Measurements from ENCODE around the gene MINDY4B.
A peak's percentile ranks its signal among the peaks of the same experiment; 100 is the strongest.

Gene MINDY4B

DNA sequence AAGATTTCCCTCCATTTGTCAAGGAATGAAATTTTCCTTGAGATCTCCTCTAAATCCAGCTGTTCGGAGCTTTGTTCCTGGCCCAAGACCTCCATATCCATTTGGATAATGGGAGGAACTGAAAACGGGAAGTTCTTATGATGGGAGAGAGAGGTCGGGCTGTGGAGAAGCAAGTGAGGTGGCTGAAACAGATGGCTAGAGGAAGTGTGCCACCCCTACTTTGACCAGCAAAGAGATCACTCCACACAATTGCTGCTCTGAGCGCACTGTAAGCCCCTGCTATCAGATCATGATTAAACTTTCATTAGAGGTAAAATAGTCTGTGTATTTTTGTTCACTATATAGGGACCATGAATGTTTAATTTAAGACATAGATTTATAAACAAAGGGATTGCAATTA lies at the start of gene MINDY4B:
Gene MINDY4B (minus strand): TSS at position 101 of the 400 bp plus-strand sequence. CDS start 0 bp downstream, at position 101.
- DNase-seq, result no peak

DNA sequence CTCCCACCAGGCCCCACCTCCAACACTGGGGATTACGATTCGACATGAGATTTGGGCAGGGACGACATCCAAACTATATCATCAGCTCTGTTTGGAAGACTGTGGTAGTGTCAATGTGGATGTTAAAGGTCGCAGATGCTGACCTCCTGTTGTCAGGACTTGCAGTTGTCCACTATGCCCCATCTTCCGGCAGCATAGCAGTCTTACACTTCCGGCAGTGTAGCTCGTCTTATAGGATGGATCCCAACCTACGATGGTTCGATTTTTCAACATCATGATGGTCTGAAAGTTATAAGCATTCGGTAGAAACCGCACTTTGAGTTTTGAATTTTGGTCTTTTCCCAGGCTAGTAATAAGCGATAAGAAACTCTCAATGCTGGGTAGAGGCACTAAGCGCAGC lies 46.7 kb upstream of the MINDY4B start:
- no peak for DNase-seq

DNA sequence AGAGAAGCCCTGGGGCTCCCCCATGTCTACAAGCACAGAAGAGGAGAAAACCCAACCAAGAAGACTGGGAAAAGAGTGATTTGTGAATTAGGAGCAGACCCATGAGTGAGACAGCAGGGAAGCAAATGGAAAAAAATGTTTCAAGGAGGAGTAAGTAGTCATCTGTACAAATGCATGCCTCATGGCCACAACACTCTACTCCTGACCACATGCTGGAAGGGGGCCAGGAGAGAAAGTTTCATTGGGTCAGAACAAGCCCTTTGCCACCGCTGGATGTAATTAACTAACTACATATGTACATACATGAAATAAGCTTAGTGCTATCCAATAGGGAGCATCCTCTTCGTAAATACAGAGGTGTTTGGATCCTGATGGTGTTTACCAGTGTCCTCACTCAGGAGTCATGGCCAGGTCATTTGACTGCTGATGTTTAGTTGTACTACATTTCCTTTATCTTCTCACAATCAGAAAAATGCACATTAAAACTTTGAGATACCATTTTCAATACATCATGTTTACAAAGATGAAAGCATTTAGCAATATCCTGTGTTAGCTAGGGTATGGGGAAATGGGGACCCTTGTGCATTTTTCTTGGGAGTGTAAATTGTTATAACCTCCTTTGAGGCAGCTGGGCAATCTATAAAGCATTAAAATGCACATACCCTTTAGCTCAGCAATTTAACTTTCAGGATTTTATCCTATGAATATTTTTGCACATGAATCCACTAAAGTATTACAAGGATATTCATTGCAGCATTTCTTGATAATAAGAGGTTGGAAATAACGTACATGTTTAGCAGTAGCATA lies 40.2 kb upstream of the MINDY4B start:
- DNase-seq, result no peak

DNA sequence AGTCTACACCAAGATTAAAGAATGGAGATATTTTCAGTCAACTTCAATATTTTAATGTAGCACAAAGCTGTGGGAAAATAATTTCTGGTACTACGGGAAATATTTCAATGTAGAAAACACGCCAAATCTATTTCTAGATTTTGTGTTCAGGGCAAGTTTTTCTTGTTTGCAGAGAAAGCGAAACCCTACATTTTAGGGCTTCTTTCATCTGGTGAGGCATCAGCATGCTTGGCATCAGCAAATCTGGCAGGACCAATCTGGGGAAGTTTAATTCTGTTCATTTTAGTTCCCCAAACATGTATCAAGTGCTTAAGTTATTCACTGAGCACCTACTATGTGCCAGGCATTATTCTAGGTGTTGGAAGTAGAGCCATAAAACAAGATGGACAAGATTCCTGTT lies 37.0 kb upstream of the MINDY4B start:
- no peak for DNase-seq

DNA sequence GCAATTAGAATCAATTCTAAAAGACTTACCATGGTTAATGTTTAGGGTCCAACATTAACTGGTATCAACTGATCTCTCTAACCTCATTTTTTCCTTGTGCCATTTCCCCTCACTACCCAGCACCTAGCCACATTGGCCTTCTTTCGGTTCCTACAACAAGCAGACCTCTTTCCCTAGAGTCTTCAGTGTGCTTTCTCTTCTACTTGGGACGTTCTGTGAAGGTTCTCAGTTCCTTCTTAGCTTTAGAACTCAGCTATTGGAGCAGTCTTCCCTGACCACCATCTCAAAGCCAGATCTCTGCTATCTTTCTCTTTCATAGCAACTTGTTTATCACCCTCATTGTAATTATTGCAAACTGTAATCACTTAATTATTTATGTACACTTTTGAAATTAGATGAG lies 31.5 kb upstream of the MINDY4B start:
- no peak for DNase-seq

DNA sequence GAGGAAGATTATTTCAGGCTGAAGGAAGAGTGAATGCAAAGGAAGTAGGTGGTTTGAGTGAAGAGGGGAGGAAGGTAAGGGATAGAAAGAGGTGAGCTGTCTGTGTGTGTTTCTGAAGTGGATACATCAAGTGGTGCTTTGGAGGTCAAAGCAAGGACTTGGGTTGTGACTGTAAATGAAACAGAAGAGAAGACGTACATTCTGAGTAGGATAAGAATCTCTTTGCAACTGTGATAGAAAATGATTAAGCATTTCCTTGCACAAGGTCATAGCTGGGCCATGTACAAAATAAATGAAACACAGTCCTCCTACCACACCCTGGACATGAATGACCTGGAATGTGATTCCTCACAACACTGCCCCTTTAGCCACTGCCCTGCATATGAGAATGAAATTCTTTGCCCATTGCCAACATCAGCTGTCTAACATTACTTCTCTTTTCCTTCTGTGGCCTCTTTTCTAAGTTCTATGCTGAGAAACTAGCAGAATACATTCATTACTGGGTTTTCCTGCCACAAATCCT lies 28.3 kb upstream of the MINDY4B start:
- DNase-seq, result no peak

DNA sequence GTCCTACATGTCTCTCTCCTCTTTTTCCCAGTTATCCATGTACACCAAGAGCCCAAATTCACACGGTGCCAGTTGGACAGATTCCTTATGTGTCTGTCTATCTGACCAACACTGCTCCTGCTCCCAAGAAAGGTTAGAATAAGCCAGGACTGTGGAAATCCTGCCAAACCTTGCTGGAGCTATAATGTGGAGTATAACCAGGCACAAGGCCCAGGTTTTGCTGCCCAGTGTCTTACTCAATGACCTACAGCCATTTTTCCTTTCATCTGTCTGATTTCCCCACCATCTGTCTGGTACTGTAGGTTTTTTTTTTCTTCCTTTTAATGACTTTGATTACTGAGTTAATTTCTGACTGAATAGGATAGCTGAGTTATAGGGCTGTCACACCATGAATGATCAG lies 26.5 kb upstream of the MINDY4B start:
- no peak for DNase-seq

DNA sequence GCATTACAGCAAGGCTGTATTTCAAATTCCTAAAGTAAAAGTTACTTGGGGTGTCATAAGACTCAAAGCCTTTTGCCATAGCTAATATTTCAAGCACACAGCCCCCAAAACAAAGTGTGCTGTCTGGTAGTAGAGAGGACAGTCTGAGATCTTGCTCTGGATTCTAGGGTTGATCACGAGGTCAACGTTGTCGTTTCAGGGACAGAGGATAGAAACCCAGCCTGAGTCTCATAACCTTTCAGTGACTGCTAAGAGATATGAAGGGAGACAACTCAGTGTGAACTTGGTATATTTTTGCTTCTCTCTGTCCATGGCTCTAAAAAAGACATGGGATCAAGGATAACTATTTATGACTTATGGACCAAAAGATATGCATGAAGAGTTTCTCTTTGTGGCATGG lies 25.6 kb upstream of the MINDY4B start:
- DNase-seq, result no peak

DNA sequence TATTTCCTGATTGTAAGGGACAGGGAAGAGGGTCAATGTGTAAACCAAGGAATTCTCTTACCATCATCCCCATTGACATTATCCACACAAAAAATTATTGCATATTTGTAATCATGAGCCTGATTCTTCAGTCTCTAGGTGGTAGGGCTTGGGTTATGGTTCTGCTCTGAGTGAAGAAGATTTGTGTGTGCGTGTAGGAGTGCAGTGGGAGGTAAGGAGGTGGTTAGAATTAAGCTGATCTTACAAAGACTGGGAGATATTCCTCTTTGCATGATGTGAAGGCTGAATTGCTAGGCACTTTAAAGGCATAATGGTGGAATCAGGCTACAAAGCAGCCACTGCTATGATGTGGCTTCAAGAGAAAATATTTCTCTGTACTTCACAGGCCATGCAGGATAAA lies 23.0 kb upstream of the MINDY4B start:
- DNase-seq, result no peak

DNA sequence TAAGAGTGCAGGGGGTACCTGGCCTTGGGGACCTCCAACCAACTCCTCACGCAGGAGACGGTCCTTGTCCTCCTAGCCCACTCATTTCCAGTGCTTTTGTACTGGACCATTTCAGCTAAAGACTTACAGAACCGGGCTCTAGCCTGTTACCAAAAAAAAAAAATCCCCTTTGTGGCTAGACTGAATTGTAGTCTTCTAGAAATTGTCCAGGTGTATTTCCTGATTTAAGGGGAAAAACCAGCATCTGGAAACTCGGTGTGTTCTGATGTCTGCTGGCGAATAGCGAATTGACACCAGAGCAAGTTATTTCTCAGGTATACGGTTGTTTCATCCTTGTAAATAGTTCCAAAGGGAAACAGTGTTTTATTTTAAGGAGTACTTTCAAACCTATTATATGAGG lies 21.1 kb upstream of the MINDY4B start:
- DNase-seq, result no peak

DNA sequence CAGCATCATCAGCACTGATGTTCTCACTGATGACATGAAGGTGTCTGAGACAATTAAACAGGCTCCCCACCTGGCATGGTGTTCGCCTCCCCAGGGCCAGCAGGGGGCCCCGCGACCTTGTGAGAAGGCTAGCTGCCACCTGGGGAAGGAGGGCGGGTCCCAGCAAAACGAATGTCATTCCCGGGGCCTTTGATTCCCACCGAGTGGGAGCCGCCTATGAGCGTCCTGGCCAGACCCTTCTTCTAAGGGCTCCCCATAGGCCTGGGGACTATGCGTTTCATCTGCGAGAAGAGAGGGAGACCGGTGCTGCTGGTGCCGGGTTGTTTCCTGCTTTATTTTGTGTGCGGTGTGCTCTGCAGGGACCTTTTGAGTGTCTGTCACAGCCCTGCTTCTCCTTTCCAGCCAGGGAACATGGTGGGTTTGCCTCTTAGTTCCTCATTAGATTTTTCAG lies 20.5 kb upstream of the MINDY4B start:
- peak; percentile 24 to 42 for DNase-seq

DNA sequence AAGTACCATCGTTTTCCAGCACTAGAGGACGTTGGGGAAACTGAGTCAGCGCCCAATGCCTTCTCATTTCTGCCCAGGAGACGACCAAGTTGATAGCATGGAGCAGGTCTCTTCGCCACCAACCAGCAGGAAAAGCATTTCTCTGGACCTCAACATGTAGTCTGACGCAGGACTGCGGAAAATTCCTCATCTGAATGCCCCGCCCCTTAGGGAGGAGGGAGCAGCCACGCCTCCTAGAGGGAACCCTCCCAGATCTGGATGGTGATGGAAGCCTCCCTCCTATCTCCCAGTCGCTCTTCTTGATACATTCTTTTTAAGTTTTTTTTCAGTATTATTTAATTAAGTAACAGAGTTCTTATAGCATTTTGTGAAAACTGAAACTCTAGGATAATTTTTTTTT lies 17.4 kb upstream of the MINDY4B start:
- DNase-seq, result no peak

DNA sequence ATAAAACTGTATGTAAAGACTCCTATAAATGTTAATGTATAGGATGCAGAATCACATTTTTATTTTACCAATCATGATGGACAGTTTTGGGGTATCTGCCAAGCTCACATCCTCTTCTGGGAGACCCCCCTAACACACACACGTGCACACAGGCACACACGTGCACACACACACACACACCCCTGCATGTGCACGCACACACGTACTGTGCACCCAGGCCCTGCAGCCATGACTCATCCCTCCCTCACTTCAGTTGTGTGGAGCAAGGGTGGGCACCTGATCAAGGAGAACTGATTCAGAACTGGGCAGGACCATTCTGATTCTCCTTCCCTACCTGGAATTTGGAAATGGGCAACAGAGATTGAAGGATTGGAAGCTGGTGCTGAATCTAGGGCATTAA lies 16.0 kb upstream of the MINDY4B start:
- no peak for DNase-seq

DNA sequence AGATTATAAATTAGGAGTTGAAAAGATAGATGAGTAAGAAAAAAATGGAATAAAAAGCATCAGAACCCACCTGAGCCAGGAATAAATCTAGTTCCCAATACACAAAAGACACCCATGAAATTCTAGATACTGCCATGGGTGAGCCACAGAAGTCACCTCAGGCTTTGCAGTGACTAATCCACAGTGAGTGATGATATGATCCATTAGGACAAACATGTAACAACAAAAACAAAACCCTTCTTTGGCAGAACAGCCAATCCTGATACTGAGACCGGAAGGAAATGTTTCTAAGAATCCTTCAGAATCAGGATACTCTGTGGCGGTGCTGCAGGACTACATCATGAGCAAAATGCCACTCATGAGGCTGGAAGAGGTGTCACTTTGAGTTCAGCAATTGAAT lies 15.0 kb upstream of the MINDY4B start:
- no peak for DNase-seq

DNA sequence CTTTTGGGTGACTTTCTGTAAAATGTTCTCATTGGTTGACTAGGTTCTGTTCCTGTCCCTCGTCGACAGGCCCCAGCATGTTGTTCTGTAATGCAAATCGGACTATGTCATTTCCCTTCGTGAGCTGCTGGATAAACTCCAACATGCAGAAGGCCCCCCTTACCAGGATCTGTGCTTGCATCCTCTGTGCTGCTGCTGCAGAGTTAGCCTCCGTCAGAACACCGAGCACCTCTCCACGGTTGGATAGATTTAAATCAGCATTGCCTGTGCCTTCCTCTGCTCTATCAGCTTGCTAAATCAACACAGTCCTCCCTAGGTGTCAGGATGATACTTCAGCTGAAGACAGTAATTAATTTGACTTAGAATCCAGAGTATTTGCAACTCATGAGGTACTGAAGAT lies 12.7 kb upstream of the MINDY4B start:
- DNase-seq, result no peak

DNA sequence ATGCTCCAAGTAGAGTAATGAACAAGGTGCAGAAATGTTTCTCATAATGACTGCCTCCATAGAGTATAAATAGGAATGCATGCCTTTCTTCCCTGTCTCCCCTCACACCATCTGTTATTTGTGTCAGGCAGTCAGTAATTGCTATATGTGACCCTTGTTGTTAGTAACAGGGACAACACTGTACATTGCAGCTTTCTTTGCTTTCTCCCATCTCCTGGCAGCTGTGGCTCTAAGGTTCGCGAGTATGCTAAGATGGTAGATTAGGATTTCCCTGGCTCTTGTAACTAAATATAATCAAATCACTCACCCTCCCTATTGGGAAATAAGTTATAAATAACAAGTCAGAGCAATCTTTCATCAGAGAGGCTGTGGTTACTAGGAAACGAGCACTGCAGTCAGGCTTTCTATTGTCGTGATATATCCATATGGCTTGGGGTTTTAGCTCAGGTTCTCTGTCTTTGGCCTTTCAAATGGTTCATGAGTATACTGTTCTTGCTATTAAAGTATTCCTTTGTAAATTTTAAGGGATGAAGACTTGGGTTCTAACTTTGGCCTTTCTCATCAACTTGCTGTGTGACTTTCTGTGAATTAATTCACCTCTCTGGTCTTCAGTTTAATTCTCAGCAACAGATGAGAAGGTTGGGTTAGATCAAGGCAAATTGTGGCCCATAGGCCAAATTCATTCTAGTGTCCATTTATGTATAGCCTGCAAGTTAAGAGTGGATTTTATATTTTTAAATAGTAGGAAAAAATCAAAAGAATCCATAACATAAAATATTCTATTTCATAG lies 8.1 kb upstream of the MINDY4B start:
- DNase-seq, result no peak

DNA sequence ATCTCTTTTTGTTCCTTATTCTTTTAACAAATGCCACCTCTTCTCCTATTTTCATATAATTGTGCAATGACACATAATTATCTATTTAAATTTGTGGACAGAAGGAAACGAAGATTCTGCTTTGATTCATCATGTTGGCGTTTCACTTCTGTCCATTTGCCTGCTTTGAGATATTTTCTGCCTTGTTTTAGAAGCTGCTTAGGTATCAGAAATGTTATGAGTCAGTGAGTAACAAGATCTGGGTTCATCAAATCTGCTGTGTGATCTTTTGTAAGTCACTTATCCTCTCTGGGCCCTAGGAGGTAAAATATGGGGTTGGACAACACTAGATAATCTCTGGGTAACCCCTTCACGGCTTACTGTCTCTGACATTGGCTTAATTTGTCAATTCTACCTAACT lies 7.3 kb upstream of the MINDY4B start:
- DNase-seq, result no peak

DNA sequence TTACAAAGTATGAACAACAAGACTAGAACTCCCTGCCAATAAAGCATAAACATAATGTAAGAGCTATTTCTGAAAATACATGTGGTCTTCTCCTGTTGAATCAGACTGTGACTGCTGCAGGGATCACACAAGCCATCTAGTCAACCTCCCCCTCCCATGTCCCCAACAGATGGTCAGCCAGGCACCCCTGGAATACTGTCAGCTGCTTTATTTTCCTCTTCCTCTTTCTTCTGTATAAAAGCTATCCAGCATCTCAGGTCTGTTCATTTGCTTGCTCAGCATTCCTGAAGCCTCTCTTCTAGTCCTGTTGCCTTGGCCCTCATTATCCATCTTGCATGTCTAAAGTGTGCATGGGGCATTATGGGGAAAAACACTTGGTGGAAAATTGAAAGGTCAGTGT lies 6.5 kb upstream of the MINDY4B start:
- DNase-seq, result no peak

DNA sequence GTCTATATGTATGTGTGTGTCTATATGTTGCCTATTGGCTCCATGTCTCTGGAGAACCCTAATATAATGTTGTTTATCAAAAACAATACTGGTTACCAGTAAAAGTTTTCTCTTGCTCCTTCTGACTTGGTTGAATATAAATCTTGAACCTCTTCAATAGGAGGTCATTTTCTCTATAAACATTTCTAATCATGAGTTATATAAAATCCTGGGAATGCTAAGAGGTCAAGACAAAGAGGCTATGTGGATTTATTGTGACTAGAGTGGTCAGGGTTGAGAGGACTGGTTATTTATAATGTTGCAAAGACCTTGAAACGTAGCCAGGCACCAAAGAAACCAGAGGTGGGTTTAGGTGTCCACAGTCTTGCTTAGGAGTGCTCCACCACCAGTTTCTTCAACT lies 1.2 kb upstream of the MINDY4B start:
- DNase-seq, result no peak

DNA sequence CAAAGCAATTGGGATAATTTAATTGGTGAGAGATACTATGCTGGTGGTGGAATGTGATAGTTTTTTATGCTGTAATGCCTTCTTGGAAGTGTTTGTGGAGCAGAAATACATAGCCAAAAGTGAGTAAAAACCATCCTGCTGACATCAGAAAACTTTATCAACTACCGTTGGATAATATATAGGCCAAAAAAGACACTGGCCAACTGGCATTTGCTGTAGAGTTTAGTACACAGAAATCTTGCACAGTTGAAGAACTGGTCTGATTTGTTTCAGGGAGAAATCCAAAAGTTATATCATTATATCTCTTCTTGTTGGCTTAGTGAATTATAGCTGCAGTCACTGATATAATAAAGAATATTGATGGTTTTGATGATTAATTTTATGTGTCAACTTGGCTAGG lies 507 bp upstream of the MINDY4B start:
- no peak for DNase-seq

DNA sequence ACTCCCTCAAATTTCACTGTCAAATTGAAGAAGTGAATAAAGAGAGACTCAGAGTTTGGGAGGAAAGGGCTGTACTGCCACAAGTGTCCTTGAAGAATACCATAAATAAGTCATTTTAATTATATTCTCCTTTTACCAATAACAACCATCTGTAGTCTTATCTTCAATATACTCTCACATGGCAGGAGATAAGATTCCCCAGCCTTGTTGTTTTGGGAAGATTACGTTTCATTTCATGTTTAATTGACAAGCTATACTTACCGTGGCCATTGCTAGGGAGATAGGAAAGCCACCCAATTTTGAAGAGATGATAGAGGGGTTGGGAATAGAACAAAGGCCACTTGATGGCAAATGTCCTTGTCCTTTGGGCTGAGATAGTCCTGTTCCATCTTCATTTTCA lies 2.3 kb downstream of the MINDY4B start:
- no peak for DNase-seq

DNA sequence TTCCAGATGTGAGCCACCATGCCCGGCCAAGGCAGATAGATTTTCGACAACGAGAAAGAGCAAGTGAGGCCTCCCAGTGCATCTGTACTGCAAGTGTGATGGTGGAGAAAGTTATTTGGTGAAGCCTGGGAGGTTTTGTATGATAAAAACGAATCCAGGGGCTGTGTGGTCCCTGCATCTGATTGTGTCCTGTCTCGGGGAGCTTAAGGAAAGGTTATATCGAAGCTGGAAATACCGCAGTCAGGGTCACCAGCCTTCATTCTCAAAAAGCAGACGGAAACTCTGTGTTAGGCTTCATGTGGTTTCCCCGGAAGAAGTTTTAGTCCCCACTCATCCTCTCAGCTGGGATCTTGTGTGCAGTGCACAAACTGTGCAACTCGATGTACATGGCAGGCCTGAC lies 3.4 kb downstream of the MINDY4B start:
- no peak for DNase-seq

DNA sequence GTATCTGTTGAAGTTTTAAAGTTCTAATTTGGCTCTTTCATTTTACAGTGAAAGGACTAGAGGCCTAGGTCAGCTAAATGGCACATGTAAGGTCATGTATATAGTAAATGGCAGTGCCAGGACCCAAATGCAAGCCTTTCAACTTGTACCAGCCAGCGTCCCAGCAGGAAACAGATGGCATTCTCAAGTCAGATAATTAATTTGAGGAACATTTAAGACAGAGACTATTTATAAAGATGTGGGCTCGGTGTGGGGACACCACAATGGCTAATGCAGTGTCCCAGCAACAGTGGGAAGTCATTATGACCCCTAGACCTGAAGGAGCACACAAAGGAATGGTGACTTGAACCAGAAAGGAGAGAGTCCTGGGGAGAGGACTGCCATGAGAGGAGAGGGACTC lies 6.1 kb downstream of the MINDY4B start:
- DNase-seq, result no peak

Data from SHP77 (cell line).